K562 (cell line): ENCODE results near the gene CHRM4. TPM values are rescaled to one million over a fixed set of nuclear protein-coding genes. Genes with fewer than 3 reads are reported as not detected.

ENCODE experiments used
- DACH1 ChIP-seq: fragments of 450-650 bp; IDR thresholded peaks from 2 replicates; pipeline ENCODE4 v1.6.1; 2018; ENCODE audit not compliant: partially characterized antibody
- JUND ChIP-seq, 2 experiments: IDR thresholded peaks; 2 replicates in 1 of 2; 3 replicates in 1 of 2; pipeline ENCODE4 v1.6.1; 2011; ENCODE audit warnings: borderline replicate concordance in 2 of 2, low read depth in 2 of 2, low read length in 2 of 2, improper control_type of control experiment in 1 of 2, missing biosample characterization in 1 of 2, missing genetic modification characterization in 1 of 2, missing genetic modification reagents in 1 of 2
- MTA3 ChIP-seq: fragments of 450-650 bp; formaldehyde crosslinking; IDR thresholded peaks from 2 replicates; pipeline ENCODE4 v1.6.1; 2017; ENCODE audit warnings: mild to moderate bottlenecking, borderline replicate concordance
- PML ChIP-seq: IDR thresholded peaks from 2 replicates; pipeline ENCODE4 v1.6.1; 2012; ENCODE audit warnings: low read length, inconsistent platforms
- POLR2G ChIP-seq: fragments of 200-400 bp; formaldehyde crosslinking; IDR thresholded peaks from 2 replicates; pipeline ENCODE4 v1.6.1; 2017; ENCODE audit warnings: low read depth, mild to moderate bottlenecking, antibody characterized with exemption, low read length, moderate library complexity
- RAD21 ChIP-seq, 2 experiments: fragments of 250-450 bp in 1 of 2; fragments of 450-650 bp in 1 of 2; sonication (Bioruptor Pico) in 1 of 2; formaldehyde crosslinking in 1 of 2; IDR thresholded peaks in 1 of 2; conservative IDR thresholded peaks in 1 of 2; 2 replicates each; pipeline versions ENCODE4 v1.4.0 to v1.8.0; 2020 to 2022; ENCODE audit warnings: mild to moderate bottlenecking in 2 of 2, moderate library complexity in 1 of 2
- SMARCE1 ChIP-seq: fragments of 450-650 bp; IDR thresholded peaks from 2 replicates; pipeline ENCODE4 v1.7.1; 2016; ENCODE audit warnings: mild to moderate bottlenecking
- ZBTB17 ChIP-seq: fragments of 450-650 bp; formaldehyde crosslinking; IDR thresholded peaks from 2 replicates; pipeline ENCODE4 v1.4.0; 2020; ENCODE audit warnings: mild to moderate bottlenecking
- ZFX ChIP-seq: sonication (generic); formaldehyde crosslinking; IDR thresholded peaks from 2 replicates; pipeline ENCODE4 v1.8.0; 2022; ENCODE audit warnings: mild to moderate bottlenecking, missing genetic modification reagents, moderate library complexity
- ZNF445 ChIP-seq: fragments of 250-450 bp; sonication (Bioruptor Pico); IDR thresholded peaks from 2 replicates; pipeline ENCODE4 v1.4.0; 2020; ENCODE audit warnings: low read depth, mild to moderate bottlenecking, moderate library complexity
- ZSCAN29 ChIP-seq: fragments of 450-650 bp; IDR thresholded peaks from 2 replicates; pipeline ENCODE4 v1.6.1; 2017
- polyA plus RNA-seq, 8 experiments: library from polyadenylated mRNA; depleted of rRNA in 4 of 8; stranded (reverse) in 5 of 8; unstranded in 3 of 8; fragments of >200 nt; fragmentation: Nextera tagmentation in 2 of 8; fragmentation: Illumina TruSeq in 1 of 8; extraction: Ambion mirVana in 2 of 8; extraction: Trizol in 1 of 8; gene quantifications; 2 replicates each; pipeline versions ENCODE4 v1.2.1 to v1.2.3, GENCODE V29; 2011 to 2014; ENCODE audit warnings: inconsistent platforms in 1 of 8, missing spikeins in 1 of 8
- total RNA-seq, 7 experiments: library from RNA; depleted of rRNA in 6 of 7; stranded (reverse); fragments of >200 nt in 6 of 7; fragmentation: Illumina TruSeq in 2 of 7; extraction: Trizol in 2 of 7; gene quantifications; 2 replicates each; pipeline versions ENCODE4 v1.2.1 to v1.2.3, GENCODE V29; 2011 to 2021; ENCODE audit warnings: low replicate concordance in 1 of 7
- TF ChIP-seq, protein P1 (sequence below): sonication (generic); IDR thresholded peaks from 2 replicates; pipeline ENCODE4 v1.6.1; 2016
- TF ChIP-seq, protein P2 (sequence below), 2 experiments: fragments of 450-650 bp; formaldehyde crosslinking in 1 of 2; IDR thresholded peaks; 2 replicates each; pipeline versions ENCODE4 v1.4.0 to v1.6.1; 2014 to 2020; ENCODE audit warnings: mild to moderate bottlenecking in 2 of 2, borderline replicate concordance in 1 of 2, low read depth in 1 of 2
- TF ChIP-seq, protein P3 (sequence below): fragments of 250-450 bp; sonication (Bioruptor Pico); IDR thresholded peaks from 2 replicates; pipeline ENCODE4 v1.9.0; 2021; ENCODE audit warnings: mild to moderate bottlenecking, inconsistent platforms

Gene CHRM4
- total and polyA plus RNA-seq, 9 of the 15 experiments (the other 6 are each of a cell fraction or from before 2014, with no cell fraction given), result 0.22 to 1.3 (median 0.40) TPM; not detected in 2

DNA sequence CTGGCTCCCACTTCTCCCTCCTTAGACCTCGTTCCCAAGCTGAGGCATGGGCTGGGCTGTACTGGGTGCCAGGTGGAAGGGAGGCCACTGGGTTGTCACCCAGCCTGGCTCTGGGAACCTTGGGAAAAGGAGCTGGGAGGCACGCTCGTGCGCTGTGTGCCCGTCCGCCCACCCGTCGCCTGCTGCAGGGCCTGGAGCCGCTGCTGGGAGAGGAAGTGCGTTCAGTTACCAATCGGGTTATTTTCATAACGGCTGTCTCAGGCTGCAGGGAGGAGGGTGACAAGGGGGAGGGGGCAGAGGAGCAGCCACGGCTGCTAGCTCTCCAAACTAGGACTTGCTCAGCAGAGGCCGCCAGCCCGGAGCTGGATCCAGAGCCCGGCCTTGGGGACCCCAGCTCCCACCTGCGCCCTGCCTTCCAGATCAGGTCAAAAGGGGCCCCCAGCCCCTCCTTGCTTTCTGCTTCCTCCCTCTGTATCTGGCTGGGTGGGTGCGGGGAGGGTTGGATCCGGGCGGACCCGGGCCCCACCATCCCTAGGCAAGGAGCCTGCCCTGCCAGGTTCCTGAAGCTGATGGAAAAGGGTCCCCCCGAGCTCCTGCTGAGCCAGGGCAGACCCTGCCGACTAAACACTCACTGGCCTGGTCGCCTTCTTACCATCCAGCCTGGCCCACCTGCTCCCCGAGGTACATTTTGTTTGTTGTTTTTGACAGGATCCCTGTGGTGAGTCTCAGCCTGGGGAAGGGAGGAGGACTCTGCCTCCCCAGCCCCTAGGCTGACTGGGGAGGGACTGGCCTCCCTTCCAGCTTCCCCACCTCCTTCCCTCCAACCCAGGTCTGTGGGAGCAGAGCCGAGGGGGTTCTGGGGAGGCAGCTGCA, 30.1 kb downstream of the CHRM4 start (continued):
- TF ChIP-seq, protein P1, sequence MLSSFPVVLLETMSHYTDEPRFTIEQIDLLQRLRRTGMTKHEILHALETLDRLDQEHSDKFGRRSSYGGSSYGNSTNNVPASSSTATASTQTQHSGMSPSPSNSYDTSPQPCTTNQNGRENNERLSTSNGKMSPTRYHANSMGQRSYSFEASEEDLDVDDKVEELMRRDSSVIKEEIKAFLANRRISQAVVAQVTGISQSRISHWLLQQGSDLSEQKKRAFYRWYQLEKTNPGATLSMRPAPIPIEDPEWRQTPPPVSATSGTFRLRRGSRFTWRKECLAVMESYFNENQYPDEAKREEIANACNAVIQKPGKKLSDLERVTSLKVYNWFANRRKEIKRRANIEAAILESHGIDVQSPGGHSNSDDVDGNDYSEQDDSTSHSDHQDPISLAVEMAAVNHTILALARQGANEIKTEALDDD, result peak; percentile 56; the same call in 1 of the 2 replicates
- TF ChIP-seq, protein P2, sequence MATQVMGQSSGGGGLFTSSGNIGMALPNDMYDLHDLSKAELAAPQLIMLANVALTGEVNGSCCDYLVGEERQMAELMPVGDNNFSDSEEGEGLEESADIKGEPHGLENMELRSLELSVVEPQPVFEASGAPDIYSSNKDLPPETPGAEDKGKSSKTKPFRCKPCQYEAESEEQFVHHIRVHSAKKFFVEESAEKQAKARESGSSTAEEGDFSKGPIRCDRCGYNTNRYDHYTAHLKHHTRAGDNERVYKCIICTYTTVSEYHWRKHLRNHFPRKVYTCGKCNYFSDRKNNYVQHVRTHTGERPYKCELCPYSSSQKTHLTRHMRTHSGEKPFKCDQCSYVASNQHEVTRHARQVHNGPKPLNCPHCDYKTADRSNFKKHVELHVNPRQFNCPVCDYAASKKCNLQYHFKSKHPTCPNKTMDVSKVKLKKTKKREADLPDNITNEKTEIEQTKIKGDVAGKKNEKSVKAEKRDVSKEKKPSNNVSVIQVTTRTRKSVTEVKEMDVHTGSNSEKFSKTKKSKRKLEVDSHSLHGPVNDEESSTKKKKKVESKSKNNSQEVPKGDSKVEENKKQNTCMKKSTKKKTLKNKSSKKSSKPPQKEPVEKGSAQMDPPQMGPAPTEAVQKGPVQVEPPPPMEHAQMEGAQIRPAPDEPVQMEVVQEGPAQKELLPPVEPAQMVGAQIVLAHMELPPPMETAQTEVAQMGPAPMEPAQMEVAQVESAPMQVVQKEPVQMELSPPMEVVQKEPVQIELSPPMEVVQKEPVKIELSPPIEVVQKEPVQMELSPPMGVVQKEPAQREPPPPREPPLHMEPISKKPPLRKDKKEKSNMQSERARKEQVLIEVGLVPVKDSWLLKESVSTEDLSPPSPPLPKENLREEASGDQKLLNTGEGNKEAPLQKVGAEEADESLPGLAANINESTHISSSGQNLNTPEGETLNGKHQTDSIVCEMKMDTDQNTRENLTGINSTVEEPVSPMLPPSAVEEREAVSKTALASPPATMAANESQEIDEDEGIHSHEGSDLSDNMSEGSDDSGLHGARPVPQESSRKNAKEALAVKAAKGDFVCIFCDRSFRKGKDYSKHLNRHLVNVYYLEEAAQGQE (IDR thresholded peaks at IDR 0.05; ENCODE audit: borderline replicate concordance), result no peak
- TF ChIP-seq, protein P2 (CRISPR knock-in tag; IDR thresholded peaks at IDR 0.05; ENCODE audit: low read depth), result peak; percentile 64; the same call in 1 of the 2 replicates
- 0 out of 2 replicates have a peak, but pooled peaks have one; percentile 30 for TF ChIP-seq ZBTB17 (CRISPR knock-in tag)
- peak; percentile 75 for TF ChIP-seq POLR2G
- TF ChIP-seq ZFX (CRISPR knock-in tag), result peak; percentile 91
- no peak for TF ChIP-seq MTA3
- peak; percentile 22; the same call in 1 of the 2 replicates for TF ChIP-seq PML
- TF ChIP-seq RAD21 (CRISPR knock-in tag; conservative IDR thresholded peaks at IDR 0.05 in 1 of 2, IDR thresholded peaks at IDR 0.05 in 1 of 2), result peak; percentile 18 to 21; a peak in 2 of 4 replicates
- 0 out of 2 replicates have a peak, but pooled peaks have one; percentile 23 for TF ChIP-seq ZNF445 (CRISPR knock-in tag)
- TF ChIP-seq DACH1, result no peak
- TF ChIP-seq SMARCE1, result 0 out of 2 replicates have a peak, but pooled peaks have one; percentile 12
- TF ChIP-seq JUND (IDR thresholded peaks at IDR 0.05; ENCODE audit: borderline replicate concordance, low read depth, low read length), result no peak
- no peak for TF ChIP-seq JUND (tag; IDR thresholded peaks at IDR 0.05; ENCODE audit: borderline replicate concordance, low read depth, low read length)
- TF ChIP-seq, protein P3, sequence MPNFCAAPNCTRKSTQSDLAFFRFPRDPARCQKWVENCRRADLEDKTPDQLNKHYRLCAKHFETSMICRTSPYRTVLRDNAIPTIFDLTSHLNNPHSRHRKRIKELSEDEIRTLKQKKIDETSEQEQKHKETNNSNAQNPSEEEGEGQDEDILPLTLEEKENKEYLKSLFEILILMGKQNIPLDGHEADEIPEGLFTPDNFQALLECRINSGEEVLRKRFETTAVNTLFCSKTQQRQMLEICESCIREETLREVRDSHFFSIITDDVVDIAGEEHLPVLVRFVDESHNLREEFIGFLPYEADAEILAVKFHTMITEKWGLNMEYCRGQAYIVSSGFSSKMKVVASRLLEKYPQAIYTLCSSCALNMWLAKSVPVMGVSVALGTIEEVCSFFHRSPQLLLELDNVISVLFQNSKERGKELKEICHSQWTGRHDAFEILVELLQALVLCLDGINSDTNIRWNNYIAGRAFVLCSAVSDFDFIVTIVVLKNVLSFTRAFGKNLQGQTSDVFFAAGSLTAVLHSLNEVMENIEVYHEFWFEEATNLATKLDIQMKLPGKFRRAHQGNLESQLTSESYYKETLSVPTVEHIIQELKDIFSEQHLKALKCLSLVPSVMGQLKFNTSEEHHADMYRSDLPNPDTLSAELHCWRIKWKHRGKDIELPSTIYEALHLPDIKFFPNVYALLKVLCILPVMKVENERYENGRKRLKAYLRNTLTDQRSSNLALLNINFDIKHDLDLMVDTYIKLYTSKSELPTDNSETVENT (CRISPR knock-in tag), result peak; percentile 43; the same call in 1 of the 2 replicates
- TF ChIP-seq ZSCAN29, result peak; percentile 46; the same call in 1 of the 2 replicates
